ENCODE measurements around the gene C1orf74. TPM values are rescaled to one million over a fixed set of nuclear protein-coding genes. Genes with fewer than 3 reads are reported as not detected.

Gene C1orf74
- total and polyA plus RNA-seq, 10 donors: 0.96 to 2.7 (median 1.7) TPM

- Histone ChIP-seq H3K36me3 (peaks cover 0 to 55% (median 18%) of the 10 kb centered on the region in 6 donors), H3K27me3 (replicated peaks in 1 of 7) (no peaks in the 10 kb centered on the region), H3K27ac (peak overlapping the region in 3 of 8 donors; percentile 87 to 94 (median 90)), H3K4me1 (peaks cover 32 to 100% (median 89%) of the 10 kb centered on the region in 6 donors), H3K4me3 (peak overlapping the region in 5 of 8 donors; percentile 45 to 74 (median 54)), H3K9me3 (no peaks in the 10 kb centered on the region)
- intact Hi-C loops (cut with DNase I; ENCODE audit: low total_unique reads): no loop called here
- no peak for DNase-seq
- TF ChIP-seq POLR2AphosphoS5 (IDR thresholded peaks at IDR 0.05) (no peak), CTCF (IDR thresholded peaks at IDR 0.05 in 8 of 11, conservative IDR thresholded peaks at IDR 0.05 in 3 of 11) (no peak), POLR2A (IDR thresholded peaks at IDR 0.05) (no peak)
- WGBS, 5 donors: 91 to 97% (median 92%) methylated on average over 17 of the region's 17 CpGs
These were observed 13.5 kb downstream of the C1orf74 start for GRCh38 chr1:209770636-209771415.

- no peaks in the 10 kb centered on the region for H3K9me3 ChIP-seq
- WGBS, 5 donors: 15 to 35% (median 23%) methylated on average over 7 of the region's 7 CpGs
- H3K4me3 ChIP-seq: peak overlapping the region; percentile 37 to 74 (median 50)
- no peak for DNase-seq
- intact Hi-C loops (cut with DNase I; ENCODE audit: low total_unique reads): no loop called here
- TF ChIP-seq CTCF (IDR thresholded peaks at IDR 0.05 in 8 of 11, conservative IDR thresholded peaks at IDR 0.05 in 3 of 11) (no peak), POLR2AphosphoS5 (IDR thresholded peaks at IDR 0.05) (no peak), POLR2A (IDR thresholded peaks at IDR 0.05) (no peak)
- peaks cover 0 to 55% (median 12%) of the 10 kb centered on the region in 6 donors for H3K36me3 ChIP-seq
- H3K27ac ChIP-seq: peak overlapping the region; percentile 85 to 94 (median 87)
- H3K4me1 ChIP-seq: peaks cover 23 to 99% (median 87%) of the 10 kb centered on the region in 6 donors
- H3K27me3 ChIP-seq (replicated peaks in 1 of 7): no peaks in the 10 kb centered on the region
These were observed 14.4 kb downstream of the C1orf74 start for GRCh38 chr1:209769971-209770370.

- intact Hi-C loops (cut with DNase I; ENCODE audit: low total_unique reads): no loop called here
- TF ChIP-seq POLR2AphosphoS5 (IDR thresholded peaks at IDR 0.05): peak in 2 of 3 donors; percentile 57 to 78
- no peak for TF ChIP-seq POLR2A (IDR thresholded peaks at IDR 0.05)
- H3K9me3 ChIP-seq: no peaks in the 10 kb centered on the region
- 2 to 9% (median 3%) methylated on average over 13 of the region's 13 CpGs for WGBS, 5 donors
- DNase-seq: peak; percentile 92
- H3K4me1 ChIP-seq: peaks cover 21 to 98% (median 80%) of the 10 kb centered on the region in 6 donors
- H3K27me3 ChIP-seq (replicated peaks in 1 of 7): no peaks in the 10 kb centered on the region
- peaks cover 0 to 55% (median 10%) of the 10 kb centered on the region in 6 donors for H3K36me3 ChIP-seq
- H3K4me3 ChIP-seq: peak overlapping the region; percentile 37 to 74 (median 50)
- H3K27ac ChIP-seq: peak overlapping the region; percentile 85 to 94 (median 87)
These were observed 15.0 kb downstream of the C1orf74 start for GRCh38 chr1:209769171-209769904.

GRCh38 chr1:209768354-209768774 lies 16.0 kb downstream of the C1orf74 start:
- intact Hi-C loops (cut with DNase I; ENCODE audit: low total_unique reads): no loop called here
- Histone ChIP-seq H3K36me3 (peaks cover 0 to 56% (median 19%) of the 10 kb centered on the region in 6 donors), H3K4me3 (peak overlapping the region; percentile 37 to 74 (median 50)), H3K27me3 (replicated peaks in 1 of 7) (no peaks in the 10 kb centered on the region), H3K27ac (peak overlapping the region; percentile 85 to 94 (median 87)), H3K9me3 (no peaks in the 10 kb centered on the region), H3K4me1 (peaks cover 11 to 98% (median 71%) of the 10 kb centered on the region in 6 donors)
- peak; percentile 92 for DNase-seq
- 20 to 32% (median 28%) methylated on average over 9 of the region's 9 CpGs for WGBS, 5 donors
- peak in 1 of 3 donors; percentile 7 for TF ChIP-seq POLR2A (IDR thresholded peaks at IDR 0.05)
- TF ChIP-seq CTCF (IDR thresholded peaks at IDR 0.05 in 8 of 11, conservative IDR thresholded peaks at IDR 0.05 in 3 of 11): no peak
- peak in 2 of 3 donors; percentile 83 to 87 for TF ChIP-seq POLR2AphosphoS5 (IDR thresholded peaks at IDR 0.05)
